HG02885 (cell line): ENCODE data around the gene BZW1.
"Not testable (repeated sequence)": the region's sequence is repeated elsewhere in the genome, so short reads cannot be mapped to it uniquely, and the experiment has no call there.

ENCODE experiments used
- ATAC-seq: cut with Tn5 transposase; IDR thresholded peaks from one replicate; pipeline ENCODE4 v1.9.1; 2021; ENCODE audit warnings: mild to moderate bottlenecking; ENCODE audit not compliant: unreplicated experiment, poor library complexity

BZW1 gene

DNA sequence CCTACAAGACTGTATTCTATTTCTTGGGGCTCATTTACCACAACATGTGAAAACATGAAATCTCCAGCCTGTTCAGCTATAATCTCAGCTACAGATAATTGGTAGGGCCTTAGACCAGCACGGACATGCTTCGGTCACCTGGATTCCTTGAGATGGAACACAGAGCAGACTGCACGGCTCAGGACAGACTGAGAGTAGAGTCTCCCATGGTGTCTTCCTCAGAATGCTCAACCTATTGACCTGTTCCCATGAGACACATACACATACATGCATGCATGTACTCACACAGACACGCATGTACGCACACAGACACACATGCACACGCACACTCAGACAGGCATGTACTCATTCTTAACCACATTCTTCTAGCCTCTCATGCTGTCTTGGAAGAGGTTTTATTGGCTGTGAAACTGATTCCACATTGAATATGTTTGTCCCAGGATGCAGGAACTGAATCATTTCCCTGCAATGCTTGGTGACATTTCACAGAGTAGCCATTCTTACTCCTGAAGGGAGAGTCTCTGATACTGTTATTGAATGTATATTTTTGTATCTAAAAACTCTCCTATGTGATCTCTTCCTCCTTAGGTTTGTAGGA is 23.5 kb upstream of the BZW1 start:
- no peak for ATAC-seq

DNA sequence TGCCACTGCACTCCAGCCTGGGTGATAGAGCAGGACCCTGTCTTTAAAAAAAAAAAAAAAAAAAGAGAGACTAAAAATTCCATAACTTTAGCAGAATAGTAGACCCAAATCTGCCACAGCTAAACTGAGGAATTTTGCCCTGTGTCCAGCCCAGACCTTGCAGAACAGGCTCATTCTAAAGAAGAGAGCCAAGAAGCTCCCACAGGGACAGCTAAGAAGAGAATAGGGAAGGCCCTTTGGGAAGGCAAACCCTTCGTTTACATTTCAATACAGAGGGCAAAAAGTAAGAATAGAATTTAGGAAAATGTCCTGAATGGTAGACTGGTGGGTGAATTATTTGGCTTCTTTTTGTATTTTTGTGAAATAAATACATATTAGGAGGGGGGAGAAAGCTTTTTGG is 21.5 kb upstream of the BZW1 start:
- ATAC-seq, result no peak

DNA sequence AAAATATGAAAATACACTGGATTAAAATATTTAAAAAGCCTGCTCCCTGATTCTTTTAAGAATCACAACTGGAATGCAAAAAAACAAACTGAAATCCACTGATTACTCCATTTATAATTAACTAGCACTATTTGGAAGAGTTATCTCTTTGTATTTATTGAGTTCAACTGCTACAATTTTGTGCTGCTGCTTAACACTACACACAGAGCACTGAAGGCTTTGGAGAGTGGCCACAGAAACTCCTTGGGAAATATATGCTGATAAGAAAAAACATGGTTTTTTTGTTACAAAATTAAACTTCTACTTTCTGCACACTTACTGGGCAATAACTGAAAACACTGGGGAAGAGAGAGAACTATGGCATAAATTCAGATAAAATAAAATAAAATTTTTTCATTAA is 19.8 kb upstream of the BZW1 start:
- no peak for ATAC-seq

DNA sequence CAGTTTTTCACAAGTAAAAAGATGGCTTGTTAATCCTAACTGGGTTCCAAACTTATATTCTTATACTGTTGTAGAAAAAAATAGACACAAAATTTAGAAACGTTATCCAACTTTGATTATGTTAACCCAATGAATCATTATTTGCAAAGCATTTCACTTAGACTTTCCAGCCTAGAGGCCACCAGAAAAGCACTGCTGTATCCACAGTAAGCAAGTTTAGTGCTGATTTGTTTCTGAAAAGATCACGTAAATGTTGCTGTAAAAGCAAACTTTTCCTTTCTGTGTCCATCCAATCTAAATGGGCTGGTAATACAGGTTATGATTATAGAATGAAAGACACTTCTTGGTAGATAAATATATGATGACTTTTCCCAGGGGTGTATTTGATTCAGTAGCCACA is 17.6 kb upstream of the BZW1 start:
- ATAC-seq, result no peak

DNA sequence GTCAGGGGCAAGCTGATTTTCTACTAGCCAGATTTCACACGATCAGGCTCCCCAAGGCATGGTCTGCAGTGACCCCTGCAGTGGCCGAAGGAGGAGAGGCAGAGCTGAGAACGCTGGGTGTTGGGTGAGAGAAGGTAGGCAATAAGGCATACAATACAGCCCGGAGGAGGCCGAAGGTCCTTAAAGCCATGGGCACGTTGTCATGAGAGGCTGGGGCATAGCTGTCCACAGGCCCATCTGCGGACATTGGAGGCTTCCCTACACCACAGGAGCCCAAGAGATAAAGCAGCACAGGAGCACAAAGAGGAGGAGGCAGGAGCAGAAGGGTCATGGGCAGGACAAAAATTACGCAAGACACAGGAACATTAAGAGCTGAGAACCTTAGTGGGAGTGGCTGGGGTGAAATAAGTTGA is 16.7 kb upstream of the BZW1 start:
- ATAC-seq, result no peak

DNA sequence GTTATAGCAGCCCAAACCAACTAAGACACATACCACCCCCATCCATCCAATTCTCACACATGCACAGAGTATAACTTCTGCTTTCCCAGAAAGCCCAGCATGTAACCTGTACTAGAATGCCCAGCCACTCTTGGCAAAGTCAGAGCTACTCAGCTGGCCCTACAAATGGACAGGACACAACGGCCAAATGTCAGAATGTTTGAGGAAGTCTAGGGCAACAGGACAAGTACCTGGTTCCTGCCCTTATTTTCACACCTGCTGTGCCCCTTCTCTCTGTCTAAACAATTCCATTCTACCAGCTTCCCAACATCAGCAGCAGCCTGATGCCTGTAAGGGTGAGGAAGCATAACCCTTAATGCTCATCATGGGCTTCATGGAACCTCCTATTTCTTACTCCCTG is 15.1 kb upstream of the BZW1 start:
- no peak for ATAC-seq

DNA sequence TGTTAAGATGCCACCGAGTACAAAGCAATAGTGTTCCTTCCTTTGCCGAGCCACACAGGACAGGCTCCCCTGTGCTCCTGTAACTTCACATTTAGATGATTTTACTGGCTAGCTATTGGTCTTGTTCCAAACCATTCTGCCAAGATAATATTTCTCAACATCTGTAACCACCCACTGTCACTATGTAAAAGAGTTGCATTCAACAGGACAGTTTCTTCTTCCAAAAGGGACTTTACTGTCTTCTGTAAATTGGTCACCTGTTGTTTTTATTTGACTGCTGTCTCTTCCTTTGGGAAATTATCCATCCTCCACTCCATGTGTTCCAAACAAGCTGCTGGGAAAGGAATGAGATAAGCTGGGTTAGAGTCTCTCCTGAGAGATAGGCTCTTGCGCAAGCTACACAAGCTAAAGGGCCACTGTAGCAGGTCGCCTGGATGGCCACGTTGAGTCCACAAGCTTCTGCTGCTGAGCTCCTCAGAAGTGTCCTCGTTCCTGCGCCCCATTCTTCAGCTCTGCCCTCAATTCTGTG is 14.4 kb upstream of the BZW1 start:
- no peak for ATAC-seq

DNA sequence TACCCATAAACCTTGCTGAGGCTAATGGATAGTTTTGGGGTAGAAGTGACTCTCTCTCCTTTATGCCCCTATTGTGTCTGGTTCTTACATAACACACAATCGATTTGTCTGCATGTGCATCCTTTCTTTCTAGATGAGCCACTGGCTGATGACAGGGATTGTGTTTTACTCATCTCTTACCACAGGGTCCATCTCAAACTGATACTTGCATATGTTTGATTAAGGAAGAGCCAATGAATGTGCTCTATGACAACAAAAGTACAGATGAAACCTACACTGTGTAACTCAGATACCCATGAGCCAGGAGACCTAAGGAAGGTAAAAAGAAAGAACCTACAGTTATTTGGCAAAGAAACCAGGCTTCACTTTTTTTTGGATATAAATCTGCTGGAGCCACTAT is 13.2 kb upstream of the BZW1 start:
- ATAC-seq, result no peak

DNA sequence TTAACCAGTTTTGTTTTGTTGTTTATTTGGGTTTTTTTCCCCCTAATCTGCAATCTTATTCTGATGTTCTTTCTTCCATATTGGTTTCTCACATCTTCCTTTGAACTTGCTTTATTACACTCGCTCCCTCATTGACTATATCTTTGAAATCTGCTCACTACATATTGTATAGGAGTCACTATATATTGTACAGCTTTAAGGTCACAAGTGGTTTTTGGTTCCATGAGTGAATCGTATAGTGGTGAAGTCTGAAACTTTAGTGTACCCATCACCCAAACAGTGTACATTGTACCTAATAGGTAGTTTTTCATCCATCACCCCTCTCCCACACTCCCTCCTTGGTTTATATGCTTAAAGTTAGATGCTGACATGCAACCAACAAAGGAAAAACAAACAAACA is 11.3 kb upstream of the BZW1 start:
- ATAC-seq, result no peak

DNA sequence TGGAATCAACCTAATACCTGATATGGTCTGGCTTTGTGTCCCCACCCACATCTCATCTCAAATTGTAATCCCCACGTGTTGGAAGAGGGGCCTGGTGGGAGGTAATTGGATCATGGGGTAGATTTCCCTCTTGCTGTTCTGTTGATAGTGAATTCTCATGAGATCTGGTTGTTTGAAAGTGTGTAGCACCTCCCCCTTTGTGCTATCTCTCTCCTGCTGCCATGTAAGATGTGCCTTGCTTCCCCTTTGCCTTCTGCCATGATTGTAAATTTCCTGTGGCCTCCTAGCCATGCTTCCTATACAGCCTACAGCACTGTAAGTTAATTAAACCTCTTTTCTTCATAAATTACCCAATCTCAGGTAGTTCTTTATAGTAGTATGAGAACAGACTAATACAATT is 10.3 kb upstream of the BZW1 start:
- ATAC-seq, result not testable (repeated sequence)

DNA sequence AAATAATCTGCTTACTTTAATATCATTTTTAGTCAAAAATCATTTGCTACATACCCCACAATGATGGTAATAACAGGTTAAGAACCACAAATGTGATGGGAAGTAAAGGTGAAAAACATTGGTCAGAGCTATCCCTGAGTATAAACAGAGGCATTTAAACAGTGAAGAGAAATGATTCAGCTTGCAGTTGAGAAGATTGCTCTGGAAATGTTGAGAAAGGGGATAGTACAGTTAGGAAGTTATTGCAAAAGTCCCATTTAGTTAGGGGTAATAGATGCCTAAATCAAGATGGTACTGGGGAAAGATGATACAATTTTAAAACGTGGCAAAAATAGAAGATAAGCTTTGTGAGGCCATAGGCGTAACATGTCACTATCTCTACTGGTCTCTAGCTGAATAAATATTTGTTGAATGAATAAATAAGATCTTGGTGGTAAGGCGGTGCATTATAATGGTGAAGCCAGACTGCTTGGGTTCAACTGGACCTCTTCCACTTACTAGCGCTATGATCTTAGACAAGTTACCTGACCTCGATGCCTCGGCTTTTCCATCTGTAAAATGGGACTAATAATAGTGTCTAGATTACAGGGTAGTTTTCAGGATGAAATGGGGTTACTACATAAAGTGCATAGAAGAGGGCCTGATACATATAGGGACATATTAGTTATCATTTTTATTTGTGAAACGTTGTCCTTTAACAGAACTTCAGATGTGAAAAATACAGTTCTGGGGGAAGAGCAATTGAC is 2.0 kb upstream of the BZW1 start:
- no peak for ATAC-seq

DNA sequence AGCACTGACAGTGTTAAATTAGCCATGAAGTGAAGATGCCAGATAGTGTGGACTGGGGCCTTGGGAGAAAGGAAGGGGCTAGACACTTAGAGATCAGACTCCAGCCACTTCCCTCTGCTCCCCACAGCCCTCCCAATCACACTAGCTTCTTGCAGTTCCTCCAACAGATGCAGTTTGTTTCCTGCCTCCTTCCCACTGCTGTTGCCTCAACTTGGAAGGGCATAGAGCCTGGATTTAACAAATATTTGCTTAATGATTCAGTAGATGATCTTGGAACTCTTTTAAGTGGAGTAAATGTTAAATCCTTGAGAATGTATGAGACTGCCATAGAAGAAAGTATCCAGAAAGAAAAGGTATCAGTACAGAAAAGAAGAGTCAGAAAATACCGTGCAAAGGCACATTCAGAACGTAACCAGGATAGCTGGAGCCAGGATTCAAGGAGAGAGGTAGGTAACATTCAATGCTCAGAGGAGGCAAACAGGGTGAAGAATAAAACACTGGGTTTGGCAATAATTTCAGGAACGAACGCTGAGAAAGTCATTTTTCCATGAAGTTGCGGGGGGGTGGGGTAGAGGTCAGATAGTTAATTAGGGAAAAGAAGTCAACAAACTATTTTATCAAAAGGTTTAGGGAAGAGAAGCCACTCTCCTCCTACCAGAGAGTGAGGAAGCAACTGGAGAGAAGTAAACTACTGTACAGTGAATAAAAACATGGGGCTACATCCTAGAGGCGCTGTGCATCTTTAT is 1.3 kb upstream of the BZW1 start:
- no peak for ATAC-seq

DNA sequence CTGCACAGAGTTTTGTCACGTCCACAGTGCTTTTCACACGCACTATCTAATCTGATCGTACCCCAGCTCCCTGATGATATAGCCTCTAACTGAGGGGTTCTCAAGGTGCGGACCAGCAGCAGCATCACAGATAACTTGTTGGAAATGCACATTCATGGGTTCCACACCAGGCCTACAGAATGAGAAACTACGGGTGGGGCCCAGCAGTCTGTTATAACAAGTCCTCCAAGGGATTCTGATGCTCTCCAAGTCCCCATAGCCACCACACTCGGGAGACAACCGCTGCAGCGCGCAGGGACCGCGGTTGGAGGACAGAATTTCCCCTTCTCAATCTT is 745 bp upstream of the BZW1 start:
- no peak for ATAC-seq

DNA sequence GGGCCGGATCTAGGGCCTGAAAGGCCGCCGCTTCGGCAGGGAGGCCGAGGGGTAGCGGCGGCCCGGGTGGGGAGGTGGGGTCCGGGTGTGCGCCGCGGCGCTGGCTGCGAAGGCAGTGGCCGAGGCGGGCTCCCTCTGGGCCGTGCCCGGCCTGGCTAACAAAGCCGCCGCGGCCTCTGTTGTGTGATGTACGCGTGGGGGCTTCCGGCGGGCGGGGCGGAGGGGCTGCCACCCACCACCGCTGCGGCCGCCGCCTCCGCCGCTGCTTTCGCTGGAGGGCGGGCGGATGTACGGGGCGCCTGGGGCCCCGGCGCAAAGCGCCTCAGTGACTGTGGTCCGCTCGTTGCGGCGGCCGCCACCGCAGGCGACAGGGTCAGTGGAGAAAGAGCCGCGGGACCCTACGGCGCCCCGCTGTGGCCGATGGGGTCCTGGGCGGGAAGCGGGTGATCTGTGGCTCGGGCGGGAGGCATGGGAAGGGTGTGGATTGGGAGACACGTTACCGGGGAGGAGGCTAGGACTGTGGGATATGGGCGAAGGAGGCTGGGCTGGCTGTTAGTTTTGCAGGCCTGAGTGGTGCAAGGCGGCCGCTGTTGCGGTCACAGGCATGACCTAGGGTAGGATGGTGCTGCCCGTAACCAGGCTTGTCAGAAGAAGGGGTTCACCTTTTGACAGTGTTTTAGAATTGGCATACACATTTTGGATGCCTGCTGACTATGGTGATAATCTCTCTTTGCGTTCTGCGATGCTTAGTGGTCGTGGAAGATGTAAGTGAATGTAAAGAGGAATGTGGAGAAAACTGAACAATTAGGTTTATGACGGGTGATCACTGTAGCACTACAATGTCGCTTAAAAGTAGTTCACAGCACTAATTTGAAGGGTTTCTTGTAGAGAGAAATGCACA is 662 bp downstream of the BZW1 start:
- peak; percentile 45 for ATAC-seq

DNA sequence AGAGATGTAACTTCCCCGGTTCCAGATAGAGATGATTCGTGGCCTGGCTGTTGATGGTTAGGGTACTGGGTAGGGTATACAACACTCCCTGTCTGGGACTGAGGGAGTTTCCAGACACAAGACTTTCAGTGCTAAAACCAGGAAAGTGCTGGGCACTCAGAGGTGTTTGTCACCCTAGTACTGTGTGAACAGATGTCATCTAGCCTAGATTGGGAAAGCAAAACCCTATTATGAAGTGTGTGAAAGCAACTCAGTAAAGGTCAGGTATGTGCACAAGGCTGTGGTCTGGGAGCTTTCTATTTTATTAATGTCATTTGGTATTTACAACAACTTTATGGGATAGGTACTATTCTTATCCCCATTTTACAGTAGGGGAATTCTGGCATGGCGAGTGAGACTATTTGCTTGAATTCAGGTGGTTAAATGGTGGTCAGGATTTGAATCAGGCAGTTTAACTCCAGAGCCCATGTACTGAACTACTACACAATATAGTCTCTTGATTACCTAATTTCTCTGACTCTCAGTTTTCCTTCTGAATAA is 2.6 kb downstream of the BZW1 start:
- ATAC-seq, result no peak

DNA sequence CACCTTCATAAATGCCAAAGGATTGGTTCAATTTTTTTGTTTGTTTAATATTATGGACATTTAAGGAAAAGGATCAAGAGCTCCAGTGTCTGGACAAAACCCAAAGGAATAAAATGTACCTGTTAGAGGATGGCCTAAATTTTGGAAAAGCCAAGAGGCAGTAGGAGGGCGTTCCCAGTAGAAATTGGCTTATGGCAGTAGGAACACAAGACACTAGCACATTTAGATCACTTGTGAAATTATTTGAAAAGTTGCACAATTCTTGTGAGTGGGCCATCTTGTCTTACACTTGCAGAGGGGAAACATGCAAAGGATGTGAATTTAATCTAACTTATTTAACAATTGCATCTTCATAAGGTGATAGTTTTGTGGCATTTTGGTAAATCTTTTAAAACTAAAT is 3.2 kb downstream of the BZW1 start:
- ATAC-seq, result no peak

DNA sequence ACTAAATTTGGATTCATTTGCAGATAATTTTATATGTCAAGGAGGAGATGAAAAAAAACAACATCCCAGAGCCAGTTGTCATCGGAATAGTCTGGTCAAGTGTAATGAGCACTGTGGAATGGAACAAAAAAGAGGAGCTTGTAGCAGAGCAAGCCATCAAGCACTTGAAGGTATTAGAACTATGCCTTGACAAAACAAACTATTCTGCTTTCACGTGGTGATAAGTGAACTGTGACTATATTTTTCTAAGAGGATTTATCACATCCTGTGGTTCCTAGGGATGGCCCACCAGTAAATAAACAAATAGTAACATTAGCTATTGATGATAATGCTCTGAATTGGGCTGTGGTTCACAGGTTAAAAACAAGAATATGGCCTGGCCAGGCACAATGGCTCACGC is 7.0 kb downstream of the BZW1 start:
- not testable (repeated sequence) for ATAC-seq

DNA sequence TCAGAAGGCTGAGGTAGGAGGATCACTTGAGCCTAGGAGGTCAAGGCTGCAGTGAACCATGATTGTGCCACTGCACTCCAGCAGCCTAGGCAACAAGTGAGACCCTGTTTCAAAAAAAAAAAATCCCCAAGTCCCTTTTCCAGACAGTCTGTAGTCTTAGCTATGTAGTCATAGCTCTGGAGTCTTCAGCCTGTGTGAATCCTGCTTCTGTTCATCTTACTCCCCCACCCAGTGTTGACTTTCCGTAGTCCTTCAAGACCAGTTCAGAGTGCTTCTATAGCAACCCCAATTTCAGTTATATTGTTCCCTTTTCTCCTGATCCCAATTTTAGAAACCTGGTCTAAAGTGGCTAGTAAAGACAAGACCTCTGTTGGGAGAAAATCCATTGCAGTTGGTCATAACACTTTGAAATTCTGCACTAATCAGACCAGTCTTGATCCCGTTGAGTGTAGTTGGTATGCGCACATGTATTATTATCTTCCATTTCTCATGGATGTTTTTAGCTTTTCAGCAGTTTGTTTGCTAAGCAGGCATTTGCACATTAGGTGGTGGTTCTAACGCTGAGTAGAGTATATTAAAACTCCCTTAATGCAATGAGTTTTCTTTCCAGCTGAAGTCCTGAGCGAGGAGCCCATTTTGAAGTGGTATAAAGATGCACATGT is 9.0 kb downstream of the BZW1 start:
- ATAC-seq, result no peak

DNA sequence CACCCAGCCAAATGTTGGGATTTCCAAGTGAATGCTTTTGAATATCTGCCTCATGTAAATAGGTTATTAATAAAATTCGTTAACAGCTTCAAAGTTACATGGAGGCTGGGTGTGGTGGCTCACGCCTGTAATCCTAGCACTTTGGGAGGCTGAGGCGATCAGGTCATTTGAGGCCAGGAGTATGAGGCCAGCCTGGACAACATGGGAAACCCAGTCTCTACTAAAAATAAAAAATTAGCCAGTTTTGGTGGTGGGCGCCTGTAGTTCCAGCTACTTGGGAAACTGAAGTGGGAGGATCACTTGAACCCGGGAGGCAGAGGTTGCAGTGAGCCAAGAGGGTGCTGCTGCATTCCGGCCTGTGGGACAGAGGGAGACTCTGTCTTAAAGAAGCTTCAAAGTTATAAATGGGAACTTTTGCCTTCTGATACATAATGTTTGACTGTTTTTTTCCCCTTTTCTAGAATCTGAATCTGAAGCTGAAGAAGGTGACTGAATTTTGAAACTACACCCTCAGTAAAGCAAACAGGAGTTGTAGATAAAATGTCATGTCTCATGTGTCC is 10.1 kb downstream of the BZW1 start:
- no peak for ATAC-seq
